ENCODE data around the gene KLF3.
A peak's percentile ranks its signal among the peaks of the same experiment; 100 is the strongest.
"Not testable (repeated sequence)": the region's sequence is repeated elsewhere in the genome, so short reads cannot be mapped to it uniquely, and the experiment has no call there.

KLF3 gene
- 13.6 to 112 (median 28.0) reads per million in 18 experiments for total RNA-seq

GRCh38 chr4:38663801-38664705, at the start of gene KLF3:
TSS of gene KLF3 (plus strand) at chr4:38664199. CDS start at chr4:38680626, 16,427 bp downstream.
- peak; percentile 83 for DNase-seq

- DNase-seq = no peak
These were observed 49.8 kb upstream of the KLF3 start for GRCh38 chr4:38614231-38614630.

- no peak for DNase-seq
These were observed 48.2 kb upstream of the KLF3 start for GRCh38 chr4:38615847-38616246.

- no peak for DNase-seq
These were observed 45.5 kb upstream of the KLF3 start for GRCh38 chr4:38618505-38618904.

DNA sequence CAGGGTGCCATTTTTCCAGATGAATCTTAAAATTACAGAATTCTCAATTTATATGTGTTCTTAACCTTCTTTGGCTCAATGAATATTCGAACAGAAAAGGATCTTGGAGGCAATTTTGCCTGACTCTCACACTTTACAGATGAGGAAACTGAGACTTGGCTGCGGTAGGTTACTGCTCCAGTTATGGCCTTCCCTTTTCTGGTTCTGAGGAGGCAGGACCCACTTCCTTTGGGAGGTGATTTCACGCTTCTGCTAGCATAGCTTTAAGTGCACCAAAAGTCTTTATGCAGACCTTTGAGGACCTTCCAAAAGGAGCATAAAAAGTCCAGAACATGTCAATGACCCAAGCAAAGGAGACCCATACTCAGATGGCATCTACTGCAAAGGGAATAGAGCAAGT, 44.7 kb upstream of the KLF3 start:
- peak in 1 of 2 donors; percentile 13 for DNase-seq

DNA sequence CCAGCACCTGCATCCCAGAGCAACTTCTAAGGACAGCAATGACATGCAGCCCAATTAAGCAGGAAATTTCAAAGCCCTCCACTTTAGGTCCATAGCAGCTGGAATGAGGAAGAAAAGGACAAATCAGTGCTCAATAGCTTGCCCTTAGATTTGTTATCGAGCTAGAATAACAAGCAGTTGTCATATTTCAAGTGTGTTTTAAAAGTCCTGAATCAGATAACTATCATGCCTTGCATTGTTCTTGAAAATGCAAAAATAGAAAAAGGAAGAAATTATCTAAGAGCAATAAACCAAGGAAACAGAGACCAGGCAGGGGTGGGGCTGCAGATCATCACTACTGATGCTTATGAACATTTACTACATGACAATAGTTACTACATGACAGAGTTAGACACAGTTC, 43.9 kb upstream of the KLF3 start:
- no peak for DNase-seq

DNA sequence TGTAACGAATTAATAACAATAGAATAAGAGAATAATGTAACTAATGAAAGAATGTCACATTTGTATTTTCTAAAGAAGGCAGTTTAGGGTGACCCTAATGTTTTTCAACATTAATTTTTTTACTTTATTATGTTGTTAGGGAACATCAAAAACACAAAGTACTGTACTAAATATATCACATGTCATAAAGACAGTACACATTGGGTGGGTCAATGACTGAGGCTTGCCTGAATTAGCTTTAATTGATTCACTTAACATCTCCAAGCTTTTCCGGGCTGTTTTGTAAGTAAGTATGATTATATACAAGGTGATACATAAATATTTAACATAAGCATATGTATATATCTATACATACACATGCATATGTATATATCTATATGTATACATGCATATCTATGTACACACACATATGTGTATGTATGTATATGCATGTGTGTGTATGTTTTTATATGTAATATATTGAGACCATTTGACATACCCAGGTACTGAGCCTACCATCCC, 43.4 kb upstream of the KLF3 start:
- DNase-seq = no peak

DNA sequence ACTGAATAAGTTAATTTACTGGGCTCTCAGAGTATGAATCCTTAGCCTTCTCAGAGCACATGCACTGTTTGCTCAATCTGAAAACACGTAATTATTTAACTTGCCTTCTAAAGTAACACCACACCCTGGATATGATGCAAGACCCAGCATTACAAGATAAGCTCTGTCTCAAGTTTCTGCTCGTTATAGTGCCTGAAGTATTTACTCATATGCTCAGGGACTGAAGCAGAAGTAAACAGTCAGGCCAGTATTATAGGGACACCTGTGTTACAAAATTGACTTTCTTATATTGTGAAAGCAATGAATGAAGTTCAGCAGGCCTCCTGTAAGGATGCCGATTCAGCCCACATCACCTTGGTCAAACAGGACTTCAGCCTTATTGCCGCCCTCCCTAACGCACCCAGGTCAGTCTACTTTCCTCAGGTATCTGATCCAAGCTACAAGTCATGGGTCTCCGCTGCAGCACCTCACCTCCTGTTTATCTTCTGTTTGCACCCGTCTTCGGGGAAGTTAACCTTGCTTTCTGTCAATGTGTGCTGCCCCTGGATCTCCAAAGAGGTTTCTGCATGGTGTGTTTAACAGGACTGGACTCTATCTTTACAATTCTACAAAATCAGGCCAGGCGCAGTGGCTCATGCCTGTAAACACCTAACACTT, 42.8 kb upstream of the KLF3 start:
- peak; percentile 89 to 98 for DNase-seq

GRCh38 chr4:38621831-38622230, 42.2 kb upstream of the KLF3 start:
- no peak for DNase-seq

DNA sequence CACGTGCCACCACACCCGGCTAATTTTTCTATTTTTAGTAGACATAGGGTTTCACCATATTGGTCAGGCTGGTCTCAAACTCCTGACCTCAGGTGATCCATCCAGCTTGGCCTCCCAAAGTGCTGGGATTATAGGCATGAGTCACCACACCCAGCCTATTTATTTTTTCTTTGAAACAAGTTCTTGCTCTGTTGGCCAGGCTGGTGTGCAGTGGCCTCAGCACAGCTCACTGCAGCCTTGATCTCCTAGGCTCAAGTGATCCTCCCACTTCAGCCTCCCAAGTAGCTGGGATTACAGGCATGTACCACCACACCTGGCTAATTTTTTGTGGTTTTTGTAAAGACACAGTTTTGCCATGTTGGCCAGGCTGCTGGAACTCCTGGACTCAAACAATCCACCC, 41.7 kb upstream of the KLF3 start:
- DNase-seq = not testable (repeated sequence)

GRCh38 chr4:38623260-38623659, 40.7 kb upstream of the KLF3 start:
- DNase-seq = no peak

GRCh38 chr4:38624311-38624710, 39.7 kb upstream of the KLF3 start:
- DNase-seq = no peak

GRCh38 chr4:38625508-38625907, 38.5 kb upstream of the KLF3 start:
- no peak for DNase-seq

GRCh38 chr4:38626901-38627444, 37.0 kb upstream of the KLF3 start:
- DNase-seq = not testable (repeated sequence)

DNA sequence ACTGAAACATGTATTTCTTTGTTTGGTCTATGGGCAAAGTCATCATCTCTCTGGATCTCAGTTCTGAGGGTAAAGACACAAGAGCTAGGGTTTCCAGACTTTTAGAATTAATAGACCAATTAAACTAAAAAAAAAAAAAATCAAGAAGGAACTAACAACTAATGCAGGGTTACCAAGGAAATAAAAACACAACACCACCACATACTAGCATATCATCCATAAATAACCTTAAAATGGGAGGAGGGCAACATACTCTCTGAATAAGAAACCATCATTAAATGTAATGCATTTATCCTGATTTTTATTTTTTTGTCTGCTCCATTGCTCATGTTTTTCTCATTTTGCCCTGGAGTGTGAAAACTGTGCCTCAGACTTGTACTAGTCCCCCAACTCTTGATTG, 33.5 kb upstream of the KLF3 start:
- no peak for DNase-seq

DNA sequence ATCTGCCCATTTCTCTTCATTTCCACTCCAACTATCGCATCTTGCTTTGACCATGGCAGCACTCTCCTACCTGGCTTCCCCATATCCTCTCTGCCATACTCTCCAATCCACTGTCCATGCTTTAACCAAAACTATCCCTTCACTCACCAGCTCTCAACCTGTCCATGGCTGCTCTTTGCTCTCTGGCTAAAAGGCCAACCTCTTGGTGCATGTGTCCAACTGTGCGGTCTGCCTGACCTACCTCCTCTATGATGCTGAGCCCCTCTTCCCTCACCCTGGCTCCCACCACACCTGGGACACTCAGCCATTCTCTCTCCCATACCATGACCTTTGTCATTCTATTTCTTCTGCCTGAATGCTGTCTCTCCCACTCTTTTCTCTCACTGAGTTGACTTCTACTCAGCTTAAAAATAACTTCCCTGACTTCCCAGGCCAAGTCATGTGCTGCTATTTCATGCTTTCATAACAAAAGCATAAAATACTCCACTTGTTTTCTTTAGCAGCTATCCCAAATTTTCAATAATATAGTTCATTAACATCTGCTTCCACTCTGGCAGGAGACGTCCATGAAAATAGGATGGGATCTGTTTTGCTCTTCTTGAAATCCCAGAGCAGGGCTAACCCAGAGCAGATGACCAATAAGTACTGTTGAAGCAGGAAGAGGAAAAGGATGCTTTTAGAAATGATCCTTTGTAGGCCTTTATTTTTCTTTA, 29.8 kb upstream of the KLF3 start:
- peak in 1 of 2 donors; percentile 21 for DNase-seq

DNA sequence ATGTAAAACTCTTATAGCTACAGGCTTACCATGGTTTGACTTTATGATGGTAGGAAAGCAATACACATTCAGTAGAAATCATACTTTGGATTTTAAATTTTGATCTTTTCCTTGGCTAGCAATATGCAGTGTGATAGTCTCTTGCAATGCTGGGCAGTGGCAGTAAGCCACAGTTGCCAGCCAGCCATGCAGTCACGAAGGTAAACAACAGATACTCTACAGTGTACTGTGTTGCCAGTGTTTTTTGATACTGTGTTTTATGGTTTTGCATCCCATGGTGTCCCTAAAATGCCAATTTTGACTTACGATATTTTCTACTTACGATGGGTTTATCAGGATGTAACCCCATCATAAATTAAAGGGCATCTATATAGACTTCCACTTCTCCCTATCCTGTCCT, 24.8 kb upstream of the KLF3 start:
- no peak for DNase-seq

DNA sequence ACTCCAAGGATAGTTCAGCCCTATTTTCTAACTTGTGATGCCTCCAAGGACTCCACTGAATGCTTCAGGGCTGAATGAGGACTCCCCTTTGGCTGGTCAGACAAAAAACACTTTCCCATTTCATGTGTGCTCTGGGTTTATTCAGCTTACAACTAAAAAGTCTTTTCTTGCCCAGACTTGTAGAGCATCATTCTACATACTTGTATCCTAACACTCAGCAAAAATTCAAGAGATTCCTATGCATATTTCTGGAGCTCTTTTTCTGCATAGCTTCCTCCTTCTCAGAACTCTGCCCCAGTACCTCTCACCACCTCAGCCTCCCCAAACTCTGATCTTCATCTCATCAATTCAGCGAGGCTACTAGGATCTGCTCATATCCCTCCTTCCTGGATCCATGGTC, 22.2 kb upstream of the KLF3 start:
- DNase-seq = no peak

DNA sequence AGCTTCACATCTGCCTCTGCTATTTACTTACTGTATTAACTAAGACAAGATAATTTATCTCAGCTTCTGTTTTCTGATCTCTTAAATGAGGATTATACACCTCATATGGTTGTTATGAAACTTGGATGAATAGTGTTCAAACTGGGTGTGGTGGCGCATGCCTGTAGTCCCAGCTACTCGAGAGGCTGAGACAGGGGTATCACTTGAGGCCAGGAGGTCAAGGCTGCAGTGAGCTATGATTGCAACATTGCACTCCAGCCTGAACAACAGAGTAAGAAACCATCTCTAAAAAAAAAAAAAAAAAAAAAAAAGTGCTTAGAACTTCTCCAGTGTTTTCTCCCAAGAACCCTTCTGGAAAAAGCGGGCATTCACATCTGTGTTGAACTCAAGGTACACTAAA, 19.8 kb upstream of the KLF3 start:
- DNase-seq = no peak

DNA sequence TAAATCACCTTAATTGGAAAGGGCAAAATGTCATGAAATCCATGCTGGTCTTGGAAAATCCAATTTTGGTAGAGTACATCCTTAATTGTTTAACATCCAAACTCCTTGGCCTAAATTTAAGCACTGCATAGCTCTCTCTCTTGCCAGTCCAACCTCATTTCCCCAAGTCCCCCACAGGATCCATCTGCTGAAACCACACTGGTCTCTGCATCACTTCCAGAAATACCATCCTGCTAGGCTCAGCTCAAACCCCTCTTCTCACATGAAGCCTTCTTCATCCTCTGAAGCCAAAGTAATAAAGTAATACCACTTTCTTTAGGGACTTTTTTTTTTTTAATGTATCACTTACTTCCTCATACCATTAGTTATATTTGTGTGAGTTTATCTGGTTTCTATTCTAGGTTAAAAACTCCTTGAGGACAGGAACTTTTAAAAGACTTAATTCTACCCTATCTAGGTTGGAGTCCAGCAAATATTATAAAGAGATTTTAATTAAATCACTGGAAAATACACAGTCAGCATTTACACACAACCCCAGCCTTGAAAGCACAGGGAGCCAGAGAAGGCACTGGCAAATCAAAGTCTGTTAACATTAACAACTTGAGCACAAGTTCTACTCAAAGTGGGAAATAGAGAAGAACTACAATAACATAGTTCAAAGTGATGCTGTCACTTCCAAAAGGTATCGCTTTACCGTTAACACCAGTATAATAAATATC, 16.7 kb upstream of the KLF3 start:
- no peak for DNase-seq

DNA sequence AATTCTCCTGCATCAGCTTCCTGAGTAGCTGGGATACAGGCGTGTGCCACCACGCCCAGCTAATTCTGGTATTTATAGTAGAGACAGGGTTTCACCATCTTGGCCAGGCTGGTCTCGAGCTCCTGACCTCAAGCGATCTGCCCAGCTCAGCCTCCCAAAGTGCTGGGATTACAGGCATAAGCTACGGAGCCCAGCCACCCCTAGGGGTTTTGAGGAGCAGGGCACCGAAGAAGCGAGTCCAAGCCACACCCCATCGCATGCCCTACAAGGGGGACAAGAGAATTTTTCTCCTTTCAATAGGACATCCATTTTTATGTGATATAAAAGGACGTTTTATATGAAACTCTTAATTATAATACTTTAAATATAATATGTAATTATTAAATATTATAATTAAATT, 13.9 kb upstream of the KLF3 start:
- no peak for DNase-seq

- DNase-seq = no peak
These were observed 9.7 kb upstream of the KLF3 start for GRCh38 chr4:38654273-38654672.
